Gastroesophageal sphincter (tissue), 4 donors: Measurements from ENCODE around the gene TMEM79. TPM values are rescaled to one million over a fixed set of nuclear protein-coding genes. Genes with fewer than 3 reads are reported as not detected.
"Not testable (repeated sequence)": the region's sequence is repeated elsewhere in the genome, so short reads cannot be mapped to it uniquely, and the experiment has no call there.

Experiments
- ATAC-seq: fragments of 150-250 bp; one replicate; pipeline ENCODE4 v1.9.1; 2016; ENCODE audit warnings: mild to moderate bottlenecking, moderate library complexity
- H3K27ac ChIP-seq, 4 donors: fragments of 200-600 bp; sonication (generic) in 3 of 4; 1 replicate in 3 of 4; 2 replicates in 1 of 4; pipeline ENCODE4 v1.5.1; 2016 to 2019
- H3K27me3 ChIP-seq: fragments of 200-600 bp; sonication (generic); one replicate; pipeline ENCODE4 v1.5.1; 2019
- H3K36me3 ChIP-seq, 2 donors: fragments of 200-600 bp; sonication (generic); one replicate each; pipeline ENCODE4 v1.5.1; 2019; ENCODE audit warnings: control low read depth in 1 of 2
- H3K4me1 ChIP-seq, 3 donors: fragments of 200-600 bp; sonication (generic); 1 replicate in 2 of 3; 2 replicates in 1 of 3; pipeline ENCODE4 v1.5.1; 2016 to 2019; ENCODE audit warnings: control low read depth in 2 of 3
- H3K4me3 ChIP-seq, 2 donors: fragments of 200-600 bp; sonication (generic); one replicate each; pipeline ENCODE4 v1.5.1; 2019; ENCODE audit warnings: mild to moderate bottlenecking in 1 of 2, moderate library complexity in 1 of 2
- H3K9me3 ChIP-seq, 3 donors: fragments of 200-600 bp; sonication (generic); one replicate each; pipeline ENCODE4 v1.5.1; 2017 to 2019; ENCODE audit warnings: control low read depth in 2 of 3
- CTCF ChIP-seq, 4 experiments: fragments of 200-600 bp in 2 of 4; fragments of 450-650 bp in 2 of 4; sonication (generic) in 1 of 4; IDR thresholded peaks; one replicate each; pipeline ENCODE4 v1.5.1; 2017 to 2019; ENCODE audit warnings: antibody characterized with exemption in 4 of 4, mild to moderate bottlenecking in 2 of 4, moderate library complexity in 2 of 4
- EP300 ChIP-seq: sonication (generic); formaldehyde crosslinking; IDR thresholded peaks from one replicate; pipeline ENCODE4 v1.6.1; 2017; ENCODE audit warnings: antibody characterized with exemption, mild to moderate bottlenecking
- POLR2A ChIP-seq, 2 donors: fragments of 450-650 bp; IDR thresholded peaks; one replicate each; pipeline ENCODE4 v1.6.1; 2017; ENCODE audit warnings: antibody characterized with exemption in 2 of 2, mild to moderate bottlenecking in 2 of 2, moderate library complexity in 1 of 2
- POLR2AphosphoS5 ChIP-seq: sonication (generic); formaldehyde crosslinking; IDR thresholded peaks from one replicate; pipeline ENCODE4 v1.6.1; 2017; ENCODE audit warnings: antibody characterized with exemption
- WGBS, 2 donors: methylation state at CpG; one replicate each; pipeline ENCODE4 v1.1.5; 2018; ENCODE audit warnings: low coverage in 1 of 2; 5-methylcytosine and 5-hydroxymethylcytosine counted together
- total RNA-seq, 4 donors: library from RNA; depleted of rRNA; stranded (reverse); fragments of >200 nt; gene quantifications; one replicate each; pipeline ENCODE4 v1.1.0, GENCODE V29; 2016

The TMEM79 gene
- total RNA-seq, 4 donors from 2014 or later = 1.6 to 4.7 (median 3.2) TPM

GRCh38 chr1:156319664-156320063, 35.5 kb downstream of the TMEM79 start:
- TF ChIP-seq CTCF (IDR thresholded peaks at IDR 0.05) = peak; percentile 25 to 36 (median 30)
- TF ChIP-seq POLR2AphosphoS5 = no peak
- H3K27me3 ChIP-seq = no peaks in the 10 kb centered on the region

GRCh38 chr1:156320560-156320959, 36.4 kb downstream of the TMEM79 start:
- TF ChIP-seq CTCF (IDR thresholded peaks at IDR 0.05) (no peak), POLR2A (IDR thresholded peaks at IDR 0.05) (no peak)
- H3K4me3 ChIP-seq = no peak overlapping the region
- H3K9me3 ChIP-seq = no peaks in the 10 kb centered on the region
- H3K36me3 ChIP-seq = peaks cover 20 to 100% of the 10 kb centered on the region in 2 donors
- H3K27ac ChIP-seq = no peak overlapping the region
- H3K27me3 ChIP-seq = no peaks in the 10 kb centered on the region
- H3K4me1 ChIP-seq = no peaks in the 10 kb centered on the region
- no peak for ATAC-seq
- WGBS, 2 donors = 65 to 68% methylated on average over 2 to 3 of the region's 3 CpGs

More at GRCh38 chr1:156319664-156320063, 35.5 kb downstream of the TMEM79 start:
- Histone ChIP-seq H3K9me3 (no peaks in the 10 kb centered on the region), H3K4me1 (no peaks in the 10 kb centered on the region), H3K4me3 (no peak overlapping the region), H3K36me3 (peaks cover 20 to 100% of the 10 kb centered on the region in 2 donors), H3K27ac (no peak overlapping the region)
- 50% methylated on average over 1 of the region's 1 CpG; no CpG with 5 or more reads in 1 of the 2 donors for WGBS, 2 donors
- no peak for ATAC-seq

- 86 to 87% methylated on average over 9 of the region's 9 CpGs for WGBS, 2 donors
- H3K36me3 ChIP-seq = peaks cover 11 to 91% of the 10 kb centered on the region in 2 donors
- ATAC-seq = not testable (repeated sequence)
These were observed 39.1 kb downstream of the TMEM79 start for GRCh38 chr1:156323179-156323578.

GRCh38 chr1:156336242-156336641, 52.1 kb downstream of the TMEM79 start:
- H3K36me3 ChIP-seq = peaks cover 0 to 46% of the 10 kb centered on the region in 2 donors
- H3K4me3 ChIP-seq = peak overlapping the region in 1 of 2 donors; percentile 77
- H3K27me3 ChIP-seq = no peaks in the 10 kb centered on the region
- TF ChIP-seq POLR2A (IDR thresholded peaks at IDR 0.05) = no peak
- TF ChIP-seq CTCF (IDR thresholded peaks at IDR 0.05) = no peak
- TF ChIP-seq POLR2AphosphoS5 = no peak
- no peak for TF ChIP-seq EP300
- ATAC-seq = no peak
- H3K9me3 ChIP-seq = no peaks in the 10 kb centered on the region
- H3K27ac ChIP-seq = no peak overlapping the region
- peaks cover 0 to 27% (median 12%) of the 10 kb centered on the region in 3 donors for H3K4me1 ChIP-seq
- WGBS, 2 donors = 62 to 76% methylated on average over 4 of the region's 4 CpGs

More at GRCh38 chr1:156323179-156323578, 39.1 kb downstream of the TMEM79 start:
- not testable (repeated sequence) for H3K9me3 ChIP-seq, H3K4me1 ChIP-seq, H3K27me3 ChIP-seq, H3K4me3 ChIP-seq, H3K27ac ChIP-seq

GRCh38 chr1:156337052-156337887, 53.1 kb downstream of the TMEM79 start:
- peaks cover 0 to 35% of the 10 kb centered on the region in 2 donors for H3K36me3 ChIP-seq
- H3K4me3 ChIP-seq = peak overlapping the region; percentile 48 to 77
- TF ChIP-seq EP300 (no peak), CTCF (IDR thresholded peaks at IDR 0.05) (no peak), POLR2AphosphoS5 (no peak), POLR2A (IDR thresholded peaks at IDR 0.05) (no peak)
- WGBS, 2 donors = 34 to 36% methylated on average over 27 to 32 of the region's 34 CpGs
- ATAC-seq = no peak
- peaks cover 0 to 27% (median 12%) of the 10 kb centered on the region in 3 donors for H3K4me1 ChIP-seq
- peak overlapping the region; percentile 0 to 91 (median 88) for H3K27ac ChIP-seq
- no peaks in the 10 kb centered on the region for H3K9me3 ChIP-seq
- no peaks in the 10 kb centered on the region for H3K27me3 ChIP-seq
